Stomach (tissue), 9 donors: ENCODE data around the gene RAD23A. TPM values are rescaled to one million over a fixed set of nuclear protein-coding genes. Genes with fewer than 3 reads are reported as not detected.

Source experiments
- DNase-seq, 2 donors: peaks; one replicate each; pipeline versions ENCODE4 v3.0.0 to v3.0.0-alpha.2; 2013 to 2019
- H3K27ac ChIP-seq, 5 donors: fragments of 200-600 bp in 4 of 5; sonication (generic) in 4 of 5; one replicate each; pipeline ENCODE4 v1.5.1; 2013 to 2019; ENCODE audit warnings: mild to moderate bottlenecking in 1 of 5, moderate library complexity in 1 of 5
- H3K27me3 ChIP-seq, 3 donors: fragments of 200-600 bp; sonication (generic); one replicate each; pipeline ENCODE4 v1.5.1; 2017 to 2019; ENCODE audit warnings: mixed run types in 1 of 3
- H3K36me3 ChIP-seq, 4 donors: fragments of 200-600 bp; sonication (generic); 1 replicate in 3 of 4; 2 replicates in 1 of 4; pipeline ENCODE4 v1.5.1; 2016 to 2019
- H3K4me1 ChIP-seq, 4 donors: fragments of 200-600 bp; sonication (generic); one replicate each; pipeline ENCODE4 v1.5.1; 2016 to 2019
- H3K4me3 ChIP-seq, 4 donors: fragments of 200-600 bp; sonication (generic) in 3 of 4; one replicate each; pipeline ENCODE4 v1.5.1; 2016 to 2019; ENCODE audit warnings: mild to moderate bottlenecking in 1 of 4
- H3K9me3 ChIP-seq, 4 donors: fragments of 200-600 bp; sonication (generic); one replicate each; pipeline ENCODE4 v1.5.1; 2016 to 2019
- CTCF ChIP-seq, 7 experiments: fragments of 450-650 bp in 4 of 7; fragments of 200-600 bp in 3 of 7; sonication (generic) in 3 of 7; IDR thresholded peaks; one replicate each; pipeline ENCODE4 v1.5.1; 2016 to 2019; ENCODE audit warnings: antibody characterized with exemption in 7 of 7, control low read depth in 2 of 7, mild to moderate bottlenecking in 1 of 7
- EP300 ChIP-seq: sonication (generic); formaldehyde crosslinking; IDR thresholded peaks from one replicate; pipeline ENCODE4 v1.6.1; 2017; ENCODE audit warnings: antibody characterized with exemption
- POLR2A ChIP-seq, 4 donors: fragments of 450-650 bp; IDR thresholded peaks; one replicate each; pipeline ENCODE4 v1.6.1; 2016; ENCODE audit warnings: antibody characterized with exemption in 4 of 4, control low read depth in 2 of 4, mild to moderate bottlenecking in 1 of 4, moderate library complexity in 1 of 4
- POLR2AphosphoS5 ChIP-seq, 3 donors: sonication (generic); formaldehyde crosslinking; IDR thresholded peaks; one replicate each; pipeline ENCODE4 v1.6.1; 2016; ENCODE audit warnings: antibody characterized with exemption in 3 of 3
- WGBS, 5 donors: extraction: QIAGEN DNeasy Blood & Tissue Kit in 3 of 5; methylation state at CpG; one replicate each; pipeline versions ENCODE4 v1.1.5 to v1.1.7; 2013 to 2018; 5-methylcytosine and 5-hydroxymethylcytosine counted together
- intact Hi-C: fragments of 100-400 bp; cut with DNase I; formaldehyde crosslinking; loops from one replicate; pipeline ENCODE4 v1.15.1; 2023; ENCODE audit warnings: low total_unique reads
- polyA plus RNA-seq, 3 donors: library from polyadenylated mRNA; stranded (reverse); fragments of 200-250 nt; gene quantifications; one replicate each; pipeline ENCODE4 v1.2.3, GENCODE V29; 2013
- total RNA-seq, 5 donors: library from RNA; depleted of rRNA; stranded (reverse); fragments of >200 nt; gene quantifications; one replicate each; pipeline versions ENCODE4 v1.1.0 to v1.2.3, GENCODE V29; 2014 to 2016
- donor health status: healthy with polysubstance abuse.
- donor health status: Bipolar disorder and iron deficiency.
- donor health status: healthy.

Gene RAD23A
- total and polyA plus RNA-seq, 8 donors = 44.1 to 144 (median 104) TPM

- Histone ChIP-seq H3K27ac (no peak overlapping the region), H3K4me1 (peaks cover 12 to 28% (median 22%) of the 10 kb centered on the region in 4 donors), H3K9me3 (no peaks in the 10 kb centered on the region), H3K27me3 (no peaks in the 10 kb centered on the region), H3K36me3 (peaks cover 9 to 13% (median 12%) of the 10 kb centered on the region in 4 donors), H3K4me3 (no peak overlapping the region)
- intact Hi-C loops = no loop called here
- no peak for DNase-seq
- TF ChIP-seq EP300 (no peak), CTCF (IDR thresholded peaks at IDR 0.05) (no peak), POLR2A (IDR thresholded peaks at IDR 0.05) (no peak), POLR2AphosphoS5 (IDR thresholded peaks at IDR 0.05) (no peak)
- WGBS, 5 donors = 92 to 96% (median 94%) methylated on average over 14 of the region's 14 CpGs
Observed at GRCh38 chr19:12918253-12918652, 27.4 kb upstream of the RAD23A start.

GRCh38 chr19:12921047-12921446 lies 24.6 kb upstream of the RAD23A start:
- WGBS, 5 donors = 41 to 54% (median 43%) methylated on average over 3 of the region's 3 CpGs
- Histone ChIP-seq H3K9me3 (no peaks in the 10 kb centered on the region), H3K4me3 (no peak overlapping the region), H3K4me1 (peaks cover 3 to 14% (median 11%) of the 10 kb centered on the region in 4 donors), H3K27ac (peak overlapping the region in 2 of 5 donors; percentile 19 to 84), H3K36me3 (peaks cover 37 to 40% (median 40%) of the 10 kb centered on the region in 4 donors), H3K27me3 (no peaks in the 10 kb centered on the region)
- no peak for DNase-seq
- no peak for TF ChIP-seq CTCF (IDR thresholded peaks at IDR 0.05)
- intact Hi-C loops = no loop called here

GRCh38 chr19:12922959-12923358 lies 22.7 kb upstream of the RAD23A start:
- H3K27ac ChIP-seq = no peak overlapping the region
- peaks cover 54 to 60% (median 59%) of the 10 kb centered on the region in 4 donors for H3K36me3 ChIP-seq
- H3K27me3 ChIP-seq = no peaks in the 10 kb centered on the region
- WGBS, 5 donors = 93 to 99% (median 97%) methylated on average over 4 of the region's 4 CpGs
- H3K4me1 ChIP-seq = peaks cover 3 to 14% (median 11%) of the 10 kb centered on the region in 4 donors
- intact Hi-C loops = no loop called here
- no peaks in the 10 kb centered on the region for H3K9me3 ChIP-seq
- no peak for DNase-seq
- TF ChIP-seq POLR2AphosphoS5 (IDR thresholded peaks at IDR 0.05) = no peak
- no peak for TF ChIP-seq EP300
- no peak for TF ChIP-seq POLR2A (IDR thresholded peaks at IDR 0.05)
- TF ChIP-seq CTCF (IDR thresholded peaks at IDR 0.05) = no peak
- no peak overlapping the region for H3K4me3 ChIP-seq

GRCh38 chr19:12924621-12925310 lies 20.9 kb upstream of the RAD23A start:
- 90 to 96% (median 95%) methylated on average over 14 to 29 of the region's 29 CpGs for WGBS, 5 donors
- peaks cover 72 to 78% (median 77%) of the 10 kb centered on the region in 4 donors for H3K36me3 ChIP-seq

More at GRCh38 chr19:12924621-12925310, 20.9 kb upstream of the RAD23A start:
- TF ChIP-seq POLR2AphosphoS5 (IDR thresholded peaks at IDR 0.05) = no peak
- TF ChIP-seq POLR2A (IDR thresholded peaks at IDR 0.05) = no peak
- Histone ChIP-seq H3K9me3 (no peaks in the 10 kb centered on the region), H3K27ac (no peak overlapping the region), H3K4me3 (no peak overlapping the region), H3K27me3 (no peaks in the 10 kb centered on the region), H3K4me1 (peaks cover 0 to under 1% (median under 1%) of the 10 kb centered on the region in 4 donors)
- intact Hi-C loops = no loop called here
- DNase-seq = no peak
